Measurements from ENCODE around the gene DLGAP1.
A peak's percentile ranks its signal among the peaks of the same experiment; 100 is the strongest.

Gene DLGAP1

DNA sequence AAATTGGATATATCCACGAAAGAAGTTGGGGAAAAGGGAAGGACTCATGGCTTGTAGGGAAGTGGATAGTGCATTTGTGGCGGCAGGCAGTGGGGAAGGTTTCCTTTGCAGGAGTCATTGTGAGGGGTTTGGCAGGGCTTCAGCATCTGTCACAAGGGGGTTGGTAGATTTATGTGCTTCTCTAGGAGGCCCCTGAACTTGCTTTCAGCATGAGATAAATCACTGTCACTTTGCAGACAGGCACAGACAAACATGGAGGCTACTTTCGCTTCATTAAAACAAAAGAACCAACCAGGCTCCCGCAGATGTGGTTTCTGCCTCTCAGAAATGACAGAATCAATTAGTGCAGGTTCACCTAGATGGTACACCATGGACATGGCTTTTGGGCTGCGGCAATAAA is 664.4 kb downstream of the DLGAP1 start:
- Mint-ChIP-seq H3K27me3 (ENCODE audit: low read depth, poor library complexity) (peaks cover 6% of the 10 kb centered on the region), H3K27ac (no peak overlapping the region), H3K4me3 (no peak overlapping the region), H3K9me3 (peaks cover 4% of the 10 kb centered on the region), H3K4me1 (peaks cover 40% of the 10 kb centered on the region), H3K36me3 (ENCODE audit: low read depth) (peaks cover 2% of the 10 kb centered on the region)
- DNase-seq = peak; percentile 26
- TF ChIP-seq CTCF (IDR thresholded peaks at IDR 0.05) = no peak

DNA sequence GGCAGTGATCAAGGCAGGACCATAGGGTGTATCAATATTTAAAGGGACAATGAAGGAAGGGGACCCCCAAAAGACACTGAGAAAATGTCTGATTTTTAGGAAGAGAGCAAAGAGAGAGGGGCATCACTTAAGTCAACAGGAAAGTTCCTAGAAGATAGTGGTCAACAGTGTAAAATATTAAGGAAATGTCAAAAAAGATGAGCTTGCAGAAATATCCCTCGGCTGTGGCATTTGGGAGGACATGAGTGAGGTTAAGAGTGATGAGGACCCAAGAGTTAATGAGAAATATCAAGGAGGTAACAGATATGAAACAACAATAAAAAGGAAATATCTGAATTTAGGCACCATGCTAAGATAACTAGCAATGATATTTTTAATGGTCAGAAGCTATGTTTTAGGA is 665.6 kb downstream of the DLGAP1 start:
- Mint-ChIP-seq H3K27me3 (ENCODE audit: low read depth, poor library complexity) (peaks cover 6% of the 10 kb centered on the region), H3K27ac (no peak overlapping the region), H3K36me3 (ENCODE audit: low read depth) (peaks cover 14% of the 10 kb centered on the region), H3K9me3 (peaks cover 11% of the 10 kb centered on the region), H3K4me3 (peak overlapping the region; percentile 0), H3K4me1 (peaks cover 36% of the 10 kb centered on the region)
- TF ChIP-seq CTCF (IDR thresholded peaks at IDR 0.05) = no peak
- DNase-seq = no peak

DNA sequence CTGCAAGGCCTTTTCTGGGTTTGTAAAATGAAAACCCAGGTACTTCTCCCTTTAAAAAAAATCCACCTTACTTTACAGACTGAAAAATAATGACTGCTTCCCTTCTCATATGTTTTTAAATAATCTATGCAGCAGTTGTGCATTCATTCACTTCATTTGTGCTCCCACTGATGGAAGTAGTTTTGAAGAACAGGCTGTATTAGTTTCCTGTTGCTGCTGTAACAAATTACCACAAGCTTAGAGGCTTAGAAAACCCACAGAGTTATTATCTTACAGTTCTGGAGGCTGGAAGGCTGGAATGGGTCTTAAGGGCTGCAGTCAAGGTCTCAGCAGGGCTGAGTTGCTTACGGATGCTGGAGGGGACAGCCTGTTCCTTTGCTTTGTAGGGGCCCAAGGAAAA is 670.2 kb downstream of the DLGAP1 start:
- H3K27ac Mint-ChIP-seq = no peak overlapping the region
- no peak for DNase-seq
- peaks cover 14% of the 10 kb centered on the region for H3K36me3 Mint-ChIP-seq (ENCODE audit: low read depth)
- H3K9me3 Mint-ChIP-seq = peaks cover 11% of the 10 kb centered on the region
- H3K27me3 Mint-ChIP-seq (ENCODE audit: low read depth, poor library complexity) = peaks cover 7% of the 10 kb centered on the region
- no peak for TF ChIP-seq CTCF (IDR thresholded peaks at IDR 0.05)
- no peak overlapping the region for H3K4me3 Mint-ChIP-seq
- H3K4me1 Mint-ChIP-seq = peaks cover 27% of the 10 kb centered on the region

DNA sequence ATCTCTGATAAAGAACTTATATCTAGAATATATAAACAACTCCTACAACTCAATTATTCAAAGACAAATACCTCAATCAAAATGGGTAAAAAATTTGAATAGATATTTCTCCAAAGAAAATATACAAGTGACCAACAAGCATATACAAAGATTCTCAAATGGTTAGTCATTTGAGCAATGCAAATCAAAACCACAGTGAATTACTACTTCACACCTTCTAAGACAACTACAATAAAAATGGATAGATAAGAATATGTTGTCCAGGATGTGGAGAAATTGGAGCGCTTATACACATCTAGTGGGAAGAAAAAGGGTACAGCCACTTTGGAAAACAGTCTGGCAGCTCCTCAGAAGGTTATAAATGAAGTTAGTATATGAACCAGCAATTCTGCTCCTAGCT is 672.2 kb downstream of the DLGAP1 start:
- H3K27ac Mint-ChIP-seq = no peak overlapping the region
- peaks cover 4% of the 10 kb centered on the region for H3K27me3 Mint-ChIP-seq (ENCODE audit: low read depth, poor library complexity)
- H3K36me3 Mint-ChIP-seq (ENCODE audit: low read depth) = peaks cover 14% of the 10 kb centered on the region
- peaks cover 11% of the 10 kb centered on the region for H3K9me3 Mint-ChIP-seq
- no peak for TF ChIP-seq CTCF (IDR thresholded peaks at IDR 0.05)
- DNase-seq = no peak
- no peak overlapping the region for H3K4me3 Mint-ChIP-seq
- H3K4me1 Mint-ChIP-seq = peaks cover 23% of the 10 kb centered on the region

DNA sequence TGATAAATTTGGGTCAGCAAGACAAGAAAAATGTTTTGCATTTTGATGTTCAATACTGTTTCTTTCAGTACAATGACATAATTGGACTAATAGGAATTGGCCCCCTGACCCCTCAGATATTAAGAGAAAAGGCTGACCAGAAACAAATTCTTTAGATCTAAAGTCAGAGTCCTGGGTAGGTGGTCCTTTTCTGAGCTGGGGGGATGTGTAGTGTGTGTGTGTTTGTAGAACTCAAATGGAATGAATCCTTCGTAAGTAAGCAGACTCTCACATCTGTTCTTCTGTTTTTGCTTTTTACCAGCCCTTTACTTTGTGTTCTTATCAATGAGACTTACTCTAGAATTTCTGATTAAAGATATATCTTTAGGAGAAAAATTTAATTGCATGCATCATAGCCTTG is 677.4 kb downstream of the DLGAP1 start:
- H3K27ac Mint-ChIP-seq = no peak overlapping the region
- H3K9me3 Mint-ChIP-seq = no peaks in the 10 kb centered on the region
- TF ChIP-seq CTCF (IDR thresholded peaks at IDR 0.05) = no peak
- H3K27me3 Mint-ChIP-seq (ENCODE audit: low read depth, poor library complexity) = peaks cover 5% of the 10 kb centered on the region
- no peaks in the 10 kb centered on the region for H3K36me3 Mint-ChIP-seq (ENCODE audit: low read depth)
- no peak overlapping the region for H3K4me3 Mint-ChIP-seq
- peaks cover 47% of the 10 kb centered on the region for H3K4me1 Mint-ChIP-seq
- DNase-seq = no peak

DNA sequence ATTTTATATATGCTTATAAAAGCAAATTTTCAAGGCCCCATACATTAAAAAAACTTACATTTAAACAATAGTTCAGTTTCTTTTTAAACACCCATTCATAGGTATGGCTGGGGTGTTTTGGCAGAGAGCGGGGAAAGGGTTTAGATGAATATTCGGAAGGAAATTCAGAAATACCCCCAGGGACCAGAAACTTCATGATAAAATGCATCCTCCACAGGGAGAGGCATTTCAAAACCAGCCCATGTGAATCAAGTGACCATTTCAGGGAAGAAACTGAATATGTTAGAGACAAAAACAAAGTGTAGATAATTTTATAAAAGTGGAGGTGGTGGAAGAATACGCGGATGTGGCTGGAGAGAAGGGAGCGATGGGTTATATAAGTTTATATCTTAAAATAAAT is 678.0 kb downstream of the DLGAP1 start:
- Mint-ChIP-seq H3K9me3 (no peaks in the 10 kb centered on the region), H3K27me3 (ENCODE audit: low read depth, poor library complexity) (peaks cover 5% of the 10 kb centered on the region), H3K36me3 (ENCODE audit: low read depth) (no peaks in the 10 kb centered on the region), H3K4me1 (peaks cover 52% of the 10 kb centered on the region), H3K4me3 (no peak overlapping the region), H3K27ac (no peak overlapping the region)
- TF ChIP-seq CTCF (IDR thresholded peaks at IDR 0.05) = no peak
- no peak for DNase-seq

Data from nephron progenitor cell (in vitro differentiated cells).